SKM-1 treated with dmso at 0.1 percent for 144 hours (cell line): ENCODE measurements around the gene TPRN.

ENCODE experiments used
- DNase-seq: peaks from one replicate; lab custom pipeline; 2025; ENCODE audit not compliant: unreplicated experiment; lab: John Stamatoyannopoulos, UW

The TPRN gene

DNA sequence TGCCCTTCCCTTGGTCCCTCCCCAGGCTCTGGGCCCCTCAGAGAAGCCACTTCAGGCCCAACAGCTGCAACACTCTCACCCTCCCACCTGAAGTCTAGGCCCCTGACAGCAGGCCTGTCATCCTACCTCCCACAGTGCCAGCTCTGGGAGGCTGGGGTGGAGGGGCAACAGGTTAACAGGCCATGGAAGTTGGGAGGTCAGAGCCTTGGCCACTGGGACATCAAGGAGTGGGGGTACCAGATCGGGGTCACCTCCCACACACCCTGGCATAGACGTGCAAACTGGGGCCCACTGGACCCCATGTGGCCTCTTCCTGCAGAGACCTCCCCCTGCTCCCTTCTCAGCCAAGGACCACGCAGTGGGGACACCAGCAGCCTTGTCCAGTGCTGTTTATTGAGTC lies 9.3 kb downstream of the TPRN start:
- DNase-seq = no peak

DNA sequence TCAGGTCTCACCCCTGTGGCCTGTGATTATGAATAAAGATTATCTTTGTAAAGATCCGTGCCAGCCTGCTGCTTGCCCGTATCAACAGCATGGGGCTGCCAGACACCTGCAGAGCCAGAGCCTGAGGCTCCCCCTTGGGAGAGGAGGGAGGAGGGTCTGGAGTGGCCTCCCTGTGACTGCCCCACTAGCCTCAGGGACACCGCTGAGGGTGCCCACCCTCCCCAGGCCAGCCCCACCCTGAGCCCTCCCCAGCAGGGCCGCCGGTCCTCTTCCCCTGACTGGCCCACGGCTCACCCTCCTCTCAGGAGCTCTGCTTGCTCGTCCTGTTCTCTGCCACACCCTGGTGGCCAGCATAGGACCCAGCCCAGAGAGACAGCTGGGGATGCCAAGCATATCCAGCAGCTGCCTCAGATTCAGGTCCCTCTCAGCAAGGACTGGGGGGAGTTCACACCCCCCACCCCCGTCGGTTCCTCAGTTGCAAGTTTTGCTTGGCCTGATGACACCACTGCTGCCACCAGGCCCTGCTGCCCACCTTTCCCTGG lies 10.2 kb downstream of the TPRN start:
- no peak for DNase-seq

DNA sequence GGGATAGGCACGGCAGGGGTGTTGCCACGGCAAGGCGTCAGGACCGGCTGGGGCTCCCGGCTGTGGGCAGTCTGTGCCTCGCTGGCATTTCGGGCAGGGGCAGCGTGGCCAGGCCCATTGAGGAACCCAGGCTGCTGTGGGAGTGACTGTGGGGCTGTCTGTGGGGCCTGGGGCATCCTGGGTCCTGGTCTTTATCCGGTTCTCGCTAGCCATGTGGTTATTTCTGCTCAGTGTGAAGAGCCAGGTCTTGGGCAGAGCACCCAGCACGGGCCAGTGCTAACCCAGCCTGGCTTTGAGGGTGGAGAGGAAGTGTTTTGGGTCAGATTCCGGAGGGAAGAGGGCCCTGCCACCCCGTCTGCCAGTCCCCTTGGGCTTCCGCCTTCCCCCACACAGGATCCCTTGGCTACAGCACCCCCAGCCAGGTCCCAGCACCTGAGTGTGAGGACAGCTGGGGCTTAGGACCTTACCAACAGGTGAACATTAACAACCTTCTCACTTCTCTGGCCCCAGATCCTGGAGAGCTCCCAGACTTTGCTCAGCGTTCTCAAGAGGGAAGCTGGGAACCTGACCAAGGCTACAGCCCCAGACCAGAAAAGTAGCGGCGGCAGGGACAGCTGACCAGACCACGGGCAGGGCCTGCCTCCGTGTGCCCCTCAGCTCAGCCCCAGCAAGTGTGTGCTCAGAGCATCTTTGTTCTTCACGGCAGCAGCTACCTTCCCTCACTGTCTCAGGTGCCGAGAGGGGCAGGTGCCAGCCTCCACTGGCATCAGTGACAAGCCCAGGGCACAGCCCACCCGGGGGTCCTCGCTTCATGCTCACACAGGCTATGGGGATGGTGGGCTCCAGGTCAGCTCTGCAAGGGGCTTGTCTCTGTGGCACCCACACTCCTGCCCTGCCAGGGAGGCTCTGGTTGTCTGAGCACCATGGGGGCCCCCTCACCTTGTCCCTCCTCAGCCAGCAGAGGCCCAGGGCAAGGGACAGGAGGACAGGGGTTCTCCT lies 10.9 kb downstream of the TPRN start:
- DNase-seq = no peak

DNA sequence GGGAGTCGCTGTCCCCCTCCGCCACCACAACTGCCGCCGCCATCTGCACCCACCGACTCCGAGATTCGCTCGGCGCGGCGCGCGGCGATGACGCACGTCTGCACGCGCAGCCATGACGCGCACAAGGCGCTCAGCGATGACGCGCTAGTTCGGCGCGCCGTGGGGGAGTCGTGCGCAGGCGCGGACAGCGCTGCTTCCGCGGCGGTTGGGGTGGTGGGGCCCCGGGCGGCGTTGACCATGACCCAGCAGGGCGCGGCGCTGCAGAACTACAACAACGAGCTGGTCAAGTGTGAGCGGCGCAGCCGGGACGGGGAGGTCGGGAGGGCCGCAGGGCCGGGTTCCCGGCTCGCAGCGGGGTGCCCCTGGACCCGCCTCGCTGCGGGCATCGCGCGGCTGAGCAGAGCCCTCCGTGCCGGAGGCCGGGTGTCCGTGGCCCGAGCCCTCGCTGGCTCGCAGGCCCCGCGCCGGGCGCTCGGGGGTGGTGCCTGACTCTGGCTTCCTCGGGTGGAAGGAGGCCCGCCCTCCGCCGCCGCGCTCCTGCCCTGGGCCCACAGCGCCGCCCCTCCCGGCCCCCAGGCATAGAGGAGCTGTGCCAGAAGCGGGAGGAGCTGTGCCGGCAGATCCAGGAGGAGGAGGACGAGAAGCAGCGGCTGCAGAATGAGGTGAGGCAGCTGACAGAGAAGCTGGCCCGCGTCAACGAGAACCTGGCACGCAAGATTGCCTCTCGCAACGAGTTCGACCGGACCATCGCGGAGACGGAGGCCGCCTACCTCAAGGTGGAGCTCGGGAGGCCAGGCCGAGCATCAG lies 11.8 kb downstream of the TPRN start, which contains the start of the genes ANAPC2 and SSNA1:
ANAPC2 (minus strand) TSS at position 71 of the 807 bp plus-strand sequence; CDS start at position 43, 28 bp downstream.
SSNA1 (plus strand) TSS at position 187 of the 807 bp plus-strand sequence; CDS start at position 238, 51 bp downstream.
- peak; percentile 82 for DNase-seq

DNA sequence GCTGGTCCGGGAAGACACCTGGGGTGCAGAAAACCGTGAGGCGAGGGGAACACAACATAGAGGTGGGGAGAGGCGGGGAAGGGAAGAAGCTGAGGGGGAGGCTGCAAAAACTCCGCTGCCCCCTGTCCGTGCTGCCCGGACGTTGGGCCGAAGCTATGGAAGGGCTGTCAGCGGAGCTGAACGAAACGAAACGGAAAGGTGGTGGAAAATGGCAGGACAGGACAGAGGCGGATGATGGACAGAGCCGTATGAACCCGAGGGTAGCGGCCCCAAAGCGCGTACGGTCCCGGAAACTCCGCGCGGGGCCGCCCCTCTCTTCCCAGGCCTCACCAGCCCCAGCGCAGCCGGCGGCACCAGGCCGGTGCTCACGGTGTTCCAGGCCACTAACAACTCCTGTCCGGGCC lies 12.5 kb downstream of the TPRN start:
- no peak for DNase-seq

DNA sequence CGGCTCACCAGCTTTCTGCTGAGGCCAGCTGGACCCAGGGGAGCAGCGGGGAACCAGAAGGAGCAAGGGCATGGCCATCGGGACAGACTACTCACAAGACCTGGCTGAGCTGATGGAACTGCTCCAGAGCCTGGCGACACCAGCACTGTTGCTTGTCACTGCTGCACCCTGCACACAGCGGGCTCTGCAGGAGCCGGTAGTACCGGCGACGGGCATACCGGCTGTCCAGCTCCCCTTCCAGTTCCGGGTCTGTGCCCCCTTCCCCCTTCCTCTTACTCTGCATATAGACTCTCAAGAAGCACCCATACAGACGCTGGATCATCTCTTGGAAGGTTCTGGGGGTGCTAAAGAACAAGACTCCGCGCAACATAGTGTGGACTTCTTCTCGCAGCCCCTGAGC lies 13.2 kb downstream of the TPRN start:
- no peak for DNase-seq

DNA sequence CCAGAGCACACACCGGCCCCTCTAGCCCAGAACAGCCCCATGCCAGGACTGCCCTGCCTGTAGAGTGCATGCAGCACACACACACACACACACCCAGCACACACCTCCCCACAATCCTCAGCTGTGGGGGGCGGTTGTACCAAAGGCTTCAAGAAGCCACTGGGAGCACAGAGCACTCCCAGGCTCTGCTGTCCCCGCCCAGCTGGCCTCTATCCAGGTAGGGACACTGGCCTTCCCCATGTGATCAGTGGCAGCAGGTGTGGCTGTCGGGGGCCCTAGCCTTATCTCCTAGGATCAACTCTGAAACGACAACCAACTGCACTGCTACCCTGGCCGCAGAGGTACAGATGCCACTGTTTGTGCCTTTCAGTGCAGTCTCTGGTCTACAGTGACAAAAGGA lies 14.2 kb downstream of the TPRN start:
- no peak for DNase-seq

DNA sequence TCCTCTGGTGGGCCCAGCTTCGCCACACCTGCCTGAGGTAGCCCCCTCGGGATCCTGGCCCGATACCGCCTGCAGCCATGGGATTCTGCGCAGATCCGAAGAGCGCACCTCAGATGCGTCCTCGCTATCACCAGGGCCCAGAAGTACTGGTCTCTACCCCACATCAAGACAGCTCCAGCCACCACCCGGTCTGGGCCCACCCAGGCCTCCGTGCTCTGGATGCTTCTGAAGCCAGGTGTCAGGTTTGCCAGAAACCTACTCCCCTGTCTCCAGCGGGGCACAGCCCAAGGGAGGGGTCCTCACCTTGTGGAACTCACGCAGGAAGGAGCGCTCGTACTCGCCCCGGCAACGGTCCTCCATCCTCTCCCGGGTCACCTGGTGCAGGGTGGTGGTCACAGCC lies 14.6 kb downstream of the TPRN start:
- DNase-seq = no peak

DNA sequence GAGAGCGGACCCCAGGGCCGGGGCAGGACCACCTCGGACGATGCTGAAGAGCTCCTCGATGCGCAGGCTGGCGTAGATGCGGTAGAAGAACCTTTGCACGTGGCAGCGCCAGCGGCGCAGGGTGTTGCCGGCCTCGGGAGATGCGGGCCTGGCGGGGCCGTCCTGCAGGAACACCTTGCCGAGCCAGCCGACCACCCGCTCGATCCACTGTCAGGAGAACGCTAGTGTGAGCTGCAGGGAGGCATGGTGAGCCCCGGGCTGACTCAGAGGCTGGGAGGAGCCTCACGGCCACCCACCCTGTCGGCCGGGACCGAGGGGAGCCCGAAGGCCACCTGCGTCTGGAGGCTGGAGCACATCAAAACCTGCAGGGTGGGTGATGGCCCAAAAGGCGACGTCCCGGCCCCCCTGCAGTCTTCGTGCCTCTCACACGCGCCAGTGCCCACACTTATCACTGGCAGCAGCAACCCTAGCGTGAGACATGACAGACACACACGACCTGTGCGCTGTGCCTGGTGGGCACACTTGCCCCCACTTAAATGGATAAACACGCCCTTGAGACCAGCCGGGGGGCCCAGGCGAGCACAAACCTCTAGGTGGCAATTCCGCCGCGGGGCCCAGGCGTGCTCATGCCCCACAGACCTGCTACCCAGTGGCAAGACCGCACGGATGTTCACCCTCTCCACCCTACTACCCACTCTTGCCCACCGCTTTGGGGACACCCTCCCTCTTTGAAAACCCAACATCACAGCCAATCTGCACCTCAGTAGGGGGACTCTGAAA lies 15.5 kb downstream of the TPRN start:
- DNase-seq = no peak

DNA sequence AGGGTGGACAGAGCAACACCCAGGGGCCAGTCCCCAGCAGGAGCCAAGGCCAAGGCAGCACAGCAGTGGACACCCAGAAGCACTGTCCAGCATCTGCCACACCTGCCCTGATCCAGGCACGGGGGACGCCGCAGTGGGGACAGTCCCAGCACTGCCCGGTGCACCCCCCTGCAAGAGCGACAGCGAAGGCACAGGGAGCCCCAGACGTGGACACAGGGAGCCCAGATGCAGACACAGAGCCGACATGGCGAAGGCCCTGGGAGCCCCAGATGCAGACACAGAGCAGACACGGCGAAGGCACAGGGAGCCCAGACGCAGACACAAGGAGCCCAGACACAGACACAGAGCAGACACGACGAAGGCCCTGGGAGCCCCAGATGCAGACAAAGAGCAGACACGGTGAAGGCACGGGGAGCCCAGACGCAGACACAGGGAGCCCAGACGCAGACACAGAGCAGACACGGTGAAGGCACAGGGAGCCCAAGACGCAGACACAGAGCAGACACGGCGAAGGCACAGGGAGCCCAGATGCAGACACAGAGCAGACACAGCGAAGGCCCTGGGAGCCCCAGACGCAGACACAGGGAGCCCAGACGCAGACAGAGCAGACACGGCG lies 16.5 kb downstream of the TPRN start:
- DNase-seq = no peak

DNA sequence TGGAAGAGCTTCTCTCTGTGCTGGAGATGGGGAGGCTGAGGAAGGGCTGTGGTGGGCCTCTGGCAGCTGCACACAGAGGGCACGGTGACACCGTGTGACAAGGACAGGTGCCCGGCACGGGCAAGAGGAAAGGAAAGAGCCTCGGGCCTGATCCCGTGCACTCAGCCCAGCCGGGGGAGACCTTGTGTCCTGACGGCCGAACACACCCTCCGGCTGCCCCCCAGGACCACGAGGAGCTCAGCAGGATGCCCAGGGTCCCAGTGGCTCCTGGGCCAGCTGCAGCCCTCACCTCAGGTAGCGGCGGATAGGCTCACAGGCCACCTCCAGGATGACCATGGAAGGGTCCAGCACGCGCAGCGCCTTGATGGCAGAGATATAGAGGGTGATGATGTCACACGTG lies 17.7 kb downstream of the TPRN start:
- no peak for DNase-seq

DNA sequence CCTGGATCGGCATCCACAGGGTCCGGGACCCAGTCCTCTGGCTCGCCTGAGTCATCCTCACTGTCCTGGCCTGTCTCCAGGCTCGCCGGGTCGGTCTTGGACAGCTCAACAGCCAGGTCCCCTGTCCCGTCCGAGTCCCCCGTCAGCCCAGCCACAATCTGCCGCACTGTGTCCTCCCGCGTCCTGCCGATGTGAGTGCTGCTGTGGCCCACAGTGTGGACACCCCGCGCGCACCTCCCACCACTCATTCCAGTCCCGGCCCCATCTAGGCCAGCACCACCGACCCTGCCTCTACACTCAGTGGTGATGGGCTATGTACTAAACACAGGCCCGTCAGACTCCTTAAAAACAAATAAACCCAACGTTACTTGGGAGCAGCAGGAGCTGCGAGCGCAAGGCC lies 18.9 kb downstream of the TPRN start:
- no peak for DNase-seq

DNA sequence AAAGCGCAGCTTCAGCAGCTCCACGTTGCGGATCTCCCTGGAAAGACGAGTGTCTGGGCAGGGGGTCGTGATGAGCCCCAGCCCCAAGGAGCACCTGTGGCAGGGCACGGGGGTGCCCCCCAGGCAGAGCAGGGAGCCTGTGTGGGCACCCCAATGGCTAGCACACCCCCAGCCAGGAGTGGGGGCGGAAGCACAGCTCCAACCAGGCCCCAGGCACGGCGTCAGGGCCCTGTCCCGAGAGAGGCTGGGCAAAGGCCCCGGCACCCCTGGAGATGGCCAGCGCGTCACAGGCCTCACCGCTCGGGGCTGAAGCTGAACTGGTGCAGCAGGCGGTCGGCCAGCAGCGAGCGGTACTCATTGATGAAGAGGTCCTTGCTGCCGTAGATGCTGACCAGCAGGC lies 20.1 kb downstream of the TPRN start:
- DNase-seq = no peak

DNA sequence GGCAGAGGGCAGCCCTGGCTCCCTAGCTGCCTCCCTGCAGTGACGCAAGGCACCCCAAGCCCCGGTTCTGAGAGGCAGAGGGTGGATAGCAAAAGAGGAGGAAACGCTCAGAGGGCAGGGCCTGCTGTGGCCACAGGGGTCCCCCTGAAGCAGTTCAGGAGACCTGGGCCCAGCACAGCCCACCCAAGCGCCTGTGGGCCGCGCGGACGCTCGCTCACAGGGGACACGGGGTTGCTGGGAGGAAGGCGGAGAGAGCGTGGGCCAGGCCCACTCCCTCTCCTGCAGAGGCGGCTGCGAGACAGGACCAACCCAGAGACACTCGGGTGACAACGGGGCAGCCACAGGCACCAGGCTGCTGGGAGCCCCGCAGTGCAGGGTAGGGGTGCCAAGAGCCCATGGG lies 20.8 kb downstream of the TPRN start:
- no peak for DNase-seq

DNA sequence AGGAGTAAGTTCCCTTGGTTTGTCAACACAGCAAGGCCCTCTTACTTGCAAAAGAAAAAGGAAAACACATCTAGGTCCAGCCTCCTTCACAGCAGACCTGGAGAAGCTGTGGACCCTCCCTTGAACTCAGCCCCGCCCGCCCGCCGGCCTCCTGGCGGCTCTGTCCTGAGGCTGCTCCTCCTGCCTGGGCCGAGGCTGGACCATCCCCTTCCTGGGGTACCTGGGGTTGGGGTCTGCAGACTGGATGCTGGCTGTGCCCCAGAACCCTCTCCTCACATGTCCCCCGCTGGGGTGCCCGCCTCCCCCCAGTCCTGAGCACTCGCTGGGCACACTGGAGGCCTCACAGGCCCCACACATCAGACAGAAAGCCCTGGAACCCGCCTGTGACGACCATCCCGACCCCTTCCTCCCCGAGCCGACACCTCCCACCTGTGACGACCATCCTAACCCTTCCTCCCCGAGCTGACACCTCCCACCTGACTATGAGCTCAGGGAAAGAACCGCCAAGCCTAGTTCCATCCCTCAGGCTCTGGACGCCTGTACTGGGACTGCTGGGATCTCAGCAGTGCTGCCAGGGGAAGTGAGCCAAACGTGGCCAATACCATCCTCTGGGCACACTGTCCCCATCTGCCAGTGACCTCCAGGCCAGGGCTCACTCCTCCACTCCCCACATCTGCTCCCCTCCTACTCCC lies 21.5 kb downstream of the TPRN start:
- DNase-seq = no peak

DNA sequence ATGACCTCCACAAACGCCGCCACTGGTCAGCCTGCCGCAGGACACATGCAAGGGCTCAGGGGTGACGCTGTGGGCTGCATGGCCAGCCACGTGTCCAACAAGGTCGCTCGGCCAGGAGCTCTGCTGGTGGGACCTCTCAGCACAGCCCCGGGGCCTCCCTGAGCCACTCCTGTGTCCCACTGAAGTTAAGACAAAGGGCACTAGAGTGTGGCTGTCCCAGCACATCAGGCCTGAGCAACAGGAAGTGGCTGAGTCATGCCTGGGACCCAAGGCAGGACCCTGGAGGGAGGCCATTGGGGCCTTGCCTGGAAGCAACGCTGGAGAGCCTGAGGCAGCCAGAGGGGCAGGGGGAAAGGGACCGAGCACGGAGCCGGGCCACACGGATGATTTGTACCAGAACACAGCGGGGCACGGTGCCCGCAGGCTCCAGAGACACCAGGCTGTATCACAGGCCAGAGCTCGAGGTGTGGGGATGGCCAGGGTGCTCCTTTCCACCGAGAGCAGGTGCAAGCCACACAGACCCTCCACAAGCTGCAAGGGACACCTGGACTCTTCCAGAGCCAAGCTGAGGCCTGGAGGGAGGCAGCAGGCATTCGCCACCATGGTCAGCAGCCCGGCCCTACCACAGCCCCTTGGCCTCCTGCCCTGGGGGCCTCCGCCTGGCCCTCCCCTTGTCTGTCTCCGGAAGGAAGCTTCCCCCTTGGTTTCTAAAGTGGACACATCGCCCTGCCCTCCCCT lies 22.2 kb downstream of the TPRN start:
- no peak for DNase-seq

DNA sequence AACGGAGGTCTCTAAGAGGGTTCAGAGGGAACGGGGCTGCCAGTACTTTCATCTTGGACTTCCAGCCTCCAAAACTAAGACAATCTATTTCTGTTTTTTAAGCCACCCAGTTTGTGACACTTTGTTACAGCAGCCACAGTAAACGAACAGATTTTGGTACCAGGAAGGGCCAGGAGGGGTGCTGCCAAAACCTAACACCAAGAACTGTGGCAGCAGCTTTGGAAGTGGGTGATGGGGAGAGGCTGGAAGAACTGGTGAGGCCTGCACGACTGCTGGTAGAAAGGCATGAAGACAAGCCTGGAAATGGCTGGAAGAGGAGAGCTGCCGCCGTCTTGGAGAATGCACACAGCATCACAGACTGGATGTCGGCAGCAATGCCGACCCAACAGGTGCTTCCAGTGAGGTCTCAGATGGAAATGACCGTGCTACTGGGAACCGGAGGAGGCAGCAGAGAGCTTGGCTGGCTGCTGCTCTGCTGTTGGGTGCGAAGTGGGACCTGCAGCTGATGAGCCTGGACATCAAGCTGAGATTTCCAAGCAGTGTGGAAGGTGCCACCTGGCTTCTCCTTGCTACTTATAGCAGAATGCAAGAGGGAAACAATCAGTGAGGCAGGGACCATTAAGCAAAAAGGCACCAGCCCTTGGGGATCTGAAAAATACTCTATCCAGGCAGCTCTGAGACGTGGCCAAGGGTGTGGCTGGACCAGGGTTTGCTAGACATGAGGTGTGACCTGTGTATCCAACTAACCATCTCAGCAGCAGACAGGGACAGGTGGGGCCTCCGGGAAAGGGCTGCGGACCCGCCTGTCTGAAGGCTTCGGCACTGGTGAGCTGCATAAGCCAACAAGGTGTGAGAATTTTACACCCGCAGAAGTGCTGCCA lies 24.0 kb downstream of the TPRN start:
- DNase-seq = no peak

DNA sequence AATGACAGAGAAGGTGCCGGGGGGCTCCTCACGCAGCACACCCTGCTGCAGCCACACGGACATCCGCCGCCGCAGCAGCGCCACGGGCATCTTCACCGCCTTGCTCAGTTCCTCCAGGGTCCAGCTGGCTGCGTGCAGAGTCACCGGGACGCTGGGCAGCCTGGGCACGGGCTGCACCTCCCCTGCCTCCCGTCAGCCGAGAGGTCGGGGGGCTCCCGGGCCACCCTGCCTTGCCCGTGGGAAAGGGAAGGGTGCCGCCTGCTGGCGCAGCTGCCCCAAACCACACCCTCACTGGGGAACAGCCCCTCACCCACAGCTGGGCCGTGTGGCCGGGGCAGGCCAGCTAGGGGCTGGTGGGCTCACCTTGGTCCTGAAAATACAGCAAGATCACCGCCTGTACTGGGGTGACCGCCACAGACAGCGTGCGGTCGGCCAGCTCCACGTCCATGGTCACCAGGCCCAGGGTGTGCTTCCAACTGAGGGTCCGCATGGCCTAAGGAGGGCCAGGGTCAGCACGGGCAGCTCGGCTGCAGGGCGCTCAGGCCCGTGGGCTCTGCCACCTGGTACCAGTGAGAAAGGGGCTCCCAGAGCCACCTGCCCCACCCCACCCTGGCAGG lies 25.1 kb downstream of the TPRN start:
- no peak for DNase-seq
